Left colon (tissue), 2 donors: ENCODE data around the gene DDX4. TPM values are rescaled to one million over a fixed set of nuclear protein-coding genes. Genes with fewer than 3 reads are reported as not detected.

ENCODE experiments used
- ATAC-seq: fragments of 200-7000 bp; cut with Tn5 transposase; one replicate; pipeline ENCODE4 v1.9.1; 2020; ENCODE audit warnings: mild to moderate bottlenecking, moderate library complexity
- DNase-seq, 2 donors: peaks; one replicate each; pipeline ENCODE4 v3.0.0-alpha.2; 2020
- intact Hi-C, 2 donors: fragments of 100-400 bp; cut with DNase I in 1 of 2; cut with micrococcal nuclease in 1 of 2; formaldehyde crosslinking; loops; one replicate each; pipeline versions ENCODE4 v1.11.2 to v1.14.0; 2022; cut with DNase I, micrococcal nuclease
- total RNA-seq, 2 donors: library from RNA; stranded (reverse); fragmentation: NEBNext Ultra II Directional; extraction: Animal tissue kit (Norgen Biotek cat#: 25700); gene quantifications; one replicate each; pipeline ENCODE4 v1.2.1, GENCODE V29; 2021
- donor health status: DM: no; HTN: no; CAD: no.
- donor health status: DM: yes; HTN: yes; CAD: no.

DDX4 gene
- total RNA-seq, 2 donors from 2014 or later = not detected

GRCh38 chr5:55855509-55855908, 117.6 kb downstream of the DDX4 start:
- intact Hi-C loops = no loop called here
- DNase-seq (no peak), ATAC-seq (no peak)

DNA sequence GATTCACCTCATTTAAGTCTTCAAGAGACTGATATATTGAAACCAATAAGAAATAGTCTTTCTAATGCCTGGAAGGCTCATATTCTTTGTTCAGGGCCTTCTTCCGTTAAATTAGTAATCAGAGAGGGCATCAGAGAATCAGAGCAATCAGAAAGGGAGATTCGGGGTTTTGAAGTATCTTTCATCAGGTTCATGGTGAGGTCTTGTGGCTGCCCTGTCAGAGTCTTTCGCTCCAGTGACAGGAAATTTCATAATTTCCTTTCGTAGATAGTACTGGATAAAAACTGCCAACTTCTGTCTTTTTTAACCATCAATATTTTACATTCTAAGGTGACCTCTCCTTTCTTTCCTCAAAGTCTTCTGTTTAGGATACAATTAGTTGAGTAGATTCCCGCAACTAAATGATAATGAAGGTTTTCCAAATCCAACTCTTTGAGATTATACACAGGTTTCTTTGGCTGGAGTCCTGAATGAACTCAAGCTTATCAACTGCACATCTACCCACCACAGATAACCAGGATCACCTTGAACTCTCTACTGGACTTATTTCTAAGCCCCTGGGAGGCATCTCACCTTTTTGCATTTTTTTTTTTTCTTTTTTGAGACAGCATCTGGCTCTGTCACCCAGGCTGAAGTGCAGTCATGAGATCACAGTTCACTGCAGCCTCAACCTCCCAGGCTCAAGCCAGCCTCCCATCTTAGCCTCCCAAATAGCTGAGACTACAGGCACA, 118.8 kb downstream of the DDX4 start:
- DNase-seq = no peak
- no peak for ATAC-seq
- intact Hi-C loops = no loop called here

GRCh38 chr5:55857247-55857640, 119.4 kb downstream of the DDX4 start:
- DNase-seq (no peak), ATAC-seq (no peak)
- intact Hi-C loops = no loop called here

GRCh38 chr5:55858104-55858503, 120.2 kb downstream of the DDX4 start:
- no peak for ATAC-seq
- intact Hi-C loops = no loop called here
- no peak for DNase-seq

- intact Hi-C loops = no loop called here
- no peak for ATAC-seq
- no peak for DNase-seq
Measured at GRCh38 chr5:55860288-55860687, 122.4 kb downstream of the DDX4 start.

DNA sequence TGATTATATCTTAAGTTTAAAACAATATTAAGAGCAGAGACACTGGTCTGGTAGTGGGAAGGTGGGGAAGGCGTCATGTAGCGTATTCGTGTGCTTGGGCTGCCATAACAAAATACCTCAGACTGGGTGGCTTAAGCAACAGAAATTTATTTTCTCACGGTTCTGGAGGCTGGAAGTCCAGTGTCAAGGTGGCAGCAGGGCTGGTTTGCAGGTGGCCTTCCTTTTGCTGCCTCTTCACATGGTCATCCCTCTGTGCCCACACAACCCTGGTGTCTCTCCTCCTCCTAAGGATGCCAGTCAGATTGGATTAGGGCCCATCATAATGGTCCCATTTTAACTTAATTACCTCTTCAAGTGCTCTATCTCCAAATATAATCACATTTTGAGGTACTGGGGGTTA, 122.8 kb downstream of the DDX4 start:
- DNase-seq (no peak), ATAC-seq (no peak)
- intact Hi-C loops = no loop called here

GRCh38 chr5:55864606-55865541, 127.0 kb downstream of the DDX4 start:
- no peak for DNase-seq
- intact Hi-C loops = no loop called here
- no peak for ATAC-seq

GRCh38 chr5:55865831-55866230, 128.0 kb downstream of the DDX4 start:
- intact Hi-C loops = no loop called here
- ATAC-seq (no peak), DNase-seq (no peak)

DNA sequence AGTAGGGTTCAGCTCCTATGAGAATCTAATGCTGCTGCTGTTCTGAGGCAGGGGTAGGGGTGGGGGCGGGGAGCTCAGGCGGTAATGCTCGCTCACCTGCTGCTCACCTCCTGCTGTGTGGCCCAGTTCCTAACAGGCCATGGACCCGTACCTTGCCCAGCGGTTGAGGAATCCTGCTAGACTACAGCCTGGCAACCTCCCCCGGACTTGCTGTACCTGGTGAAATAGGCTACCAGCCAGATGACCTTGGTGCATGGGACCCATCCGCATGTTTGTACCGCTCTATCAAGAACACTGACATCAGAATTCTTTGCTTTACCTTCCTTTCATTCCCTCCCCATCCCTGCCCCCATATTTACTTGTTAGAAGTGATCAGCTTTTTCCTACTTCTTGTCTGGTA, 128.6 kb downstream of the DDX4 start:
- intact Hi-C loops = no loop called here
- DNase-seq = no peak
- no peak for ATAC-seq

Other genes with a start within 250 kb of the DDX4 start
- 100 to 1,000 TPM in 1 of 2 donors, 10 to 100 TPM in 1; 69.7 to 109 TPM for gene PLPP1, start 203.1 kb upstream of the DDX4 start, total RNA-seq
- 10 to 100 TPM; 19.7 to 28.1 TPM for gene SLC38A9, start 25.7 kb upstream of the DDX4 start, total RNA-seq
- gene IL31RA, start 113.3 kb downstream of the DDX4 start, total RNA-seq = not detected